IPS-15b (cell line): ENCODE data around the gene PLA2G2F.

Experiments
- H3K27me3 ChIP-seq: one replicate; pipeline ENCODE4 v1.6.1; 2013; ENCODE audit warnings: low read length; ENCODE audit not compliant: control insufficient read depth, insufficient read depth
- H3K36me3 ChIP-seq: one replicate; pipeline ENCODE4 v1.6.1; 2013; ENCODE audit warnings: low read length; ENCODE audit not compliant: control insufficient read depth, insufficient read depth
- H3K4me1 ChIP-seq: one replicate; pipeline ENCODE4 v1.6.1; 2013; ENCODE audit warnings: mild to moderate bottlenecking, low read length; ENCODE audit not compliant: control insufficient read depth, insufficient read depth
- H3K4me3 ChIP-seq: one replicate; pipeline ENCODE4 v1.5.1; 2013; ENCODE audit warnings: low read depth, low read length
- H3K9ac ChIP-seq: one replicate; pipeline ENCODE4 v1.6.1; 2013; ENCODE audit warnings: low read depth, mild to moderate bottlenecking, low read length
- H3K9me3 ChIP-seq: one replicate; pipeline ENCODE4 v1.6.1; 2013; ENCODE audit warnings: mild to moderate bottlenecking, low read length; ENCODE audit not compliant: control insufficient read depth, insufficient read depth

The PLA2G2F gene

GRCh38 chr1:20138961-20139550, at the start of gene PLA2G2F:
Gene PLA2G2F, plus strand, starts transcription at chr1:20139323. Its CDS starts 105 bp downstream, at chr1:20139428.
- no peaks in the 10 kb centered on the region for H3K36me3 ChIP-seq
- no peak within 1 kb of the TSS for H3K9ac ChIP-seq
- no peaks in the 10 kb centered on the region for H3K4me1 ChIP-seq
- H3K4me3 ChIP-seq: no peak within 1 kb of the TSS
- no peaks in the 10 kb centered on the region for H3K9me3 ChIP-seq
- H3K27me3 ChIP-seq: no peaks in the 10 kb centered on the region

GRCh38 chr1:20089328-20090077, 49.6 kb upstream of the PLA2G2F start:
- Histone ChIP-seq H3K4me1 (no peaks in the 10 kb centered on the region), H3K36me3 (no peaks in the 10 kb centered on the region), H3K4me3 (no peak overlapping the region), H3K9ac (no peak overlapping the region), H3K27me3 (no peaks in the 10 kb centered on the region), H3K9me3 (peaks cover 6% of the 10 kb centered on the region)

- no peaks in the 10 kb centered on the region for H3K27me3 ChIP-seq
- no peaks in the 10 kb centered on the region for H3K4me1 ChIP-seq
- H3K9ac ChIP-seq: no peak overlapping the region
- H3K4me3 ChIP-seq: no peak overlapping the region
- no peaks in the 10 kb centered on the region for H3K36me3 ChIP-seq
- H3K9me3 ChIP-seq: peaks cover 8% of the 10 kb centered on the region
These were observed 49.0 kb upstream of the PLA2G2F start for GRCh38 chr1:20090119-20090518.

GRCh38 chr1:20090641-20091040, 48.5 kb upstream of the PLA2G2F start:
- Histone ChIP-seq H3K27me3 (no peaks in the 10 kb centered on the region), H3K4me1 (no peaks in the 10 kb centered on the region), H3K4me3 (no peak overlapping the region), H3K36me3 (no peaks in the 10 kb centered on the region), H3K9me3 (peaks cover 13% of the 10 kb centered on the region), H3K9ac (no peak overlapping the region)

- Histone ChIP-seq H3K27me3 (no peaks in the 10 kb centered on the region), H3K4me1 (no peaks in the 10 kb centered on the region), H3K36me3 (no peaks in the 10 kb centered on the region), H3K9me3 (peaks cover 38% of the 10 kb centered on the region), H3K9ac (no peak overlapping the region), H3K4me3 (no peak overlapping the region)
These were observed 45.8 kb upstream of the PLA2G2F start for GRCh38 chr1:20093303-20093702.

GRCh38 chr1:20093940-20094391, 45.2 kb upstream of the PLA2G2F start:
- H3K9me3 ChIP-seq: peaks cover 38% of the 10 kb centered on the region
- H3K9ac ChIP-seq: no peak overlapping the region
- no peaks in the 10 kb centered on the region for H3K36me3 ChIP-seq
- no peak overlapping the region for H3K4me3 ChIP-seq
- no peaks in the 10 kb centered on the region for H3K27me3 ChIP-seq
- no peaks in the 10 kb centered on the region for H3K4me1 ChIP-seq

- Histone ChIP-seq H3K9ac (no peak overlapping the region), H3K36me3 (no peaks in the 10 kb centered on the region), H3K4me1 (no peaks in the 10 kb centered on the region), H3K9me3 (peaks cover 38% of the 10 kb centered on the region), H3K4me3 (no peak overlapping the region), H3K27me3 (no peaks in the 10 kb centered on the region)
These were observed 43.3 kb upstream of the PLA2G2F start for GRCh38 chr1:20095564-20096434.

GRCh38 chr1:20096840-20097447, 42.2 kb upstream of the PLA2G2F start:
- Histone ChIP-seq H3K9ac (no peak overlapping the region), H3K36me3 (no peaks in the 10 kb centered on the region), H3K27me3 (no peaks in the 10 kb centered on the region), H3K9me3 (peaks cover 38% of the 10 kb centered on the region), H3K4me3 (no peak overlapping the region), H3K4me1 (no peaks in the 10 kb centered on the region)

GRCh38 chr1:20099533-20099932, 39.6 kb upstream of the PLA2G2F start:
- H3K36me3 ChIP-seq: no peaks in the 10 kb centered on the region
- H3K4me3 ChIP-seq: no peak overlapping the region

GRCh38 chr1:20100632-20101355, 38.3 kb upstream of the PLA2G2F start:
- Histone ChIP-seq H3K27me3 (no peaks in the 10 kb centered on the region), H3K9me3 (peaks cover 23% of the 10 kb centered on the region), H3K4me3 (no peak overlapping the region), H3K4me1 (no peaks in the 10 kb centered on the region), H3K9ac (no peak overlapping the region), H3K36me3 (no peaks in the 10 kb centered on the region)

More at GRCh38 chr1:20099533-20099932, 39.6 kb upstream of the PLA2G2F start:
- no peaks in the 10 kb centered on the region for H3K27me3 ChIP-seq
- peaks cover 32% of the 10 kb centered on the region for H3K9me3 ChIP-seq
- no peak overlapping the region for H3K9ac ChIP-seq
- no peaks in the 10 kb centered on the region for H3K4me1 ChIP-seq

- Histone ChIP-seq H3K9ac (no peak overlapping the region), H3K9me3 (peaks cover 3% of the 10 kb centered on the region), H3K4me1 (no peaks in the 10 kb centered on the region), H3K36me3 (no peaks in the 10 kb centered on the region), H3K27me3 (no peaks in the 10 kb centered on the region), H3K4me3 (no peak overlapping the region)
These were observed 36.2 kb upstream of the PLA2G2F start for GRCh38 chr1:20102875-20103274.
